ENCODE data around the gene TRAM2.

DNA sequence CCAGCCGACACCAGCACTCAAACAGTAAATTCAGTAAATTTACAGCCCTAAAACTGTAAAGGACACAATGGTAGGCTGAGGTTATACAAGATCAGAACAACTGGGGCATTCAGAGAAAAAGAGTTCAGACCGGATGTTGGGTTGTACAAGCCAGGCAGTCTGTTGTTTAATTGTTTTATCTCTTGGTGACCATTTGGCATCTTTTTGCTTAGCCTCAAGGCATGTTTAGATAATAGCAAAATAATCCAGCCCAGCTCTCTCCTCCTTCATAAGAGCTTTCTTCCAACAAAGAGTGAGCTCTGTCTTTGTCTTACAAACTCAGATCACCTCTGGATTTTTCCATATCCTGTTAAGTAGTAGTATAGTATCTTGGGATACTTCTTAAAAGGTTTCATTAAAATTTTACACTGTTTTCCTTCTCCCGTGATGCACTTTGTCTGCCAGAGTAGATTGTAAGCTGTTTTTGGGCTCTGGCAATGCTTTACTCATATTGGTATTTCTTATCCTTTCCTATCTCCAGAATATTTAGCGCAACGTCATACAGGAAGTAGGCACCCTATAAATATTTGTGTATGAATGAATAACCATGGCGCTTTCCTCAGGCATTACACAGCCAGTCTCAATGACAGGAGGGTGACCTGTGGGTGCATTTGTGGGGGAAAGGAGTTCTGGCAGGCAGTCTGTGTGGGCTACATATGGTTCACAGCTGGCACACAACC, 35.6 kb upstream of the TRAM2 start:
- no peak for TF ChIP-seq CTCF (IDR thresholded peaks at IDR 0.05)
- TF ChIP-seq POLR2A (IDR thresholded peaks at IDR 0.05) = no peak

Measured in tibial nerve (tissue), 3 donors.